ENCODE results near the gene SLC23A3.

Gene SLC23A3

DNA sequence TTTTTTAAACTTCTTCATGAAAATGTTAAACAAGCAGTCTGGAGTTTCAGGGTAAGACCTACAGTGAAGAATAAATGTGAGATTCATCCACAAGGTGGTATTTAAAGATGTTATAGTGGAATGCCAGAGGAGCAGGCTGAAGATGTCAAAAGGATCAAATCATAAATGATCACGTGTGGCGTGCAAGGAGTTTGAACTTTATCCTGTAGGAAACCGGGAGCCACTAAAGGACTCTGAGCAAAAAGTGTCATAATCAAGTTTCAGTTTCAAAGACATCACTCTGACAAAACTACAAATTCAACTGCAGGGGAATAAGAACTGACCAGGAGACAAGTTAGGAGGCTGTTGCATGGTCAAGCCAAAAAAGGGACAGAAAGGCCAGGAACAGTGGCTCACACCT lies 29.1 kb downstream of the SLC23A3 start:
- DNase-seq: no peak

- no peak for DNase-seq
These were observed 35.9 kb downstream of the SLC23A3 start for GRCh38 chr2:219133976-219134375.

DNA sequence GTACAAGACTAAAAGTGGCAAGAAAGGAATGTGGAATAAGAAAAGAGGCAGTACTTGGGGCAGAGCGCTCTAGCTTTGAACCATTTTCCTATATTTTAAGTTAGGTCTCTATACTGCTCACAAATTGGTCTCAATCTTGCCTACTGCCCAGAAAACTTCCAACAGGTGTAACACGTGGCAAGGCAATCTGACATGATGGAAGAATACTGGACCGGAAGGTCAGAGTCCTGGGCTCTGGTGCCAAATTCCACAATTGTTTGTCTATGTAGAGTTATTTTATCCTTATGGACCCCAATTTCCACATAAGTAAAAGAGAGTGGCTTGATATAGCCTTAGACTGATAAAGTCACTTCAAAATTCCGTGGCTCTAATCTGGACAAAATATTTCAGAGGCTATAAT lies 38.1 kb downstream of the SLC23A3 start:
- DNase-seq: no peak

DNA sequence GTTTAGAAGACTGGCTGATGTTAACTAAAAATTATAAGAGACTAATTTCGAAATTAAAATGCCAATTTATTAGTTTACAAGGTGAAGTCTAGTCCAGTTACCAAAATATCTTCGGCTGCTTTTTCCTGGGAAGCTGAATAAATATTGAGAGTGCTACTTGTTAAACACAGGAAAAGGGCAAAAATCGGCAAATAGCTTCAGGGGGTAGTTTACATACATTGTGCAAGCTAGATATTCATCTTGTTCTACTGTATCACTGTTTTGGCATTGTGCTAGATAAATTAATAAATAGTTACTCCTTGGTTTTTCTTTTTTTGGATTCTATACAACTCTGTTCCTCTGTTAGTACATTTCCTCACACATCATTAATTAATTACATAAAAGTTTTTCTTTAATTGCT lies 38.5 kb downstream of the SLC23A3 start:
- DNase-seq: no peak

- peak; percentile 52 for DNase-seq
These were observed 40.2 kb downstream of the SLC23A3 start for GRCh38 chr2:219129589-219129988.

DNA sequence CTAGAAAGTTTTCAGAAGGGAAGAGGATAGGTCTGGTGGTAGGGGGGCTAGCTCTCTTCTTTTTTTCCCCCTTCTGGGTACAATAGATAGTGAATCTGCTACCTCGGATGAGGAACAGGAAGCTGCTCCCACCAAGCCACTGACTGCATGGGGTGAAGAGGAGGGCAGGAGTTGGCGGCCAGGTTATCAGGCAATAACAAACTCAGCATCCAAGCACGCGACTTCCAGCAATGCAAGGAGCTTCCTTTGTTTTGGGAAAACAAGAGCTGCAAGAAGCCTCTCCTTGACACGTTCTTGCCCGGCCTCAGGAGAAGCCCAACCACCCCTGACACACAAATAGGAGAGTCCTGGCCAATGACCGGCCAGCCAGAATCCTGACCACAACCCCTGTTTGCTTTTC lies 41.4 kb downstream of the SLC23A3 start:
- no peak for DNase-seq

- DNase-seq: no peak
These were observed 42.7 kb downstream of the SLC23A3 start for GRCh38 chr2:219127037-219127635.

DNA sequence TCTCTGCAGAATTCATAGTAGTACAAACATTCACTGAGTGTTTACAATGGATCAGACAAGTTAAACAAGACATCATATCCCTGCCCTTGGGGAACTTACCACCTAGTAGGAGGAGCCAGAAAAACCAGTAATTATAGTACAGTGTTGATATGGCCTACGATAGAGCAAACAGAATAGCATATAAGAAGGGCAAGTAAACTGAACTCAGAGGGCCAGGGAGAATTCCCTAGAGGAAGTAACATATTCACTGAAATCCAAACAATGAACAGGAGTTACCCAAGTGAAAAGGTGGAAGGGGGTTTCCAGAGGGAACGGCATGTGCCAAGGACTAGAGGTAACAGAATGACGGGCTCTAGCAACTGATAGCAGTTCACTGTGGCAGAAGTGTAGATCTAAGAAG lies 43.3 kb downstream of the SLC23A3 start:
- DNase-seq: no peak

GRCh38 chr2:219125886-219126270 lies 44.0 kb downstream of the SLC23A3 start:
- no peak for DNase-seq

DNA sequence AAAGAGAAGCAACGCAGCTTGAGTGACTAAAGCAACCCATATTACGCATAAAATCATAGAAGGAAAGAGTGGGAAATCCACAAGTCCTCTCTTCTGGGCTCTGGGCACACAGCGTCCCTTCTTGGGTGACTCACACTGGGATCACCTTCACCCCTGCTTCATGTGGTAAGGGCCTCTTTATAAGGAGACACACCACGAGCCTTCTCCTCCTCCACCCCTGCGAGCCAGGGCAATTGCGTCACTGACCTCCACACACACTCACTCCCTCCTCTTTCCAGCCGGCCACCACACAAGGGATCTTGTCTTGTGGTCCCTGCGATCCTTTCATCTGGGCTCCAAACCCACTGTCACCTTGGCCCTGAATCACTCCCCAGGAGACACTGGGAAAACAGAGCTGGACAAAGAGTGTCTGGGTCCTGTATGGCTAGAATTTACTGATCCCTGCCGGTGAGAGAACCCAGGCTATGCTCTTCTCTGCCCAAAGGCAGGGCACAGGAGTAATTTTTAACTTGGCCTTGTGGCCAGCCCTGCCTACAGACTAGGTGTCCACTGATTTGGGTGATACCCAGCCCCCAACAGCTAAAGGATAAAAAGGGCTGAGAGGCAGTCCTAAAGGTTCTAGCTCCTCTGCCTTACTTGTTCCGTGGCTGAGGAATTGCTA lies 44.5 kb downstream of the SLC23A3 start:
- peak; percentile 62 for DNase-seq

DNA sequence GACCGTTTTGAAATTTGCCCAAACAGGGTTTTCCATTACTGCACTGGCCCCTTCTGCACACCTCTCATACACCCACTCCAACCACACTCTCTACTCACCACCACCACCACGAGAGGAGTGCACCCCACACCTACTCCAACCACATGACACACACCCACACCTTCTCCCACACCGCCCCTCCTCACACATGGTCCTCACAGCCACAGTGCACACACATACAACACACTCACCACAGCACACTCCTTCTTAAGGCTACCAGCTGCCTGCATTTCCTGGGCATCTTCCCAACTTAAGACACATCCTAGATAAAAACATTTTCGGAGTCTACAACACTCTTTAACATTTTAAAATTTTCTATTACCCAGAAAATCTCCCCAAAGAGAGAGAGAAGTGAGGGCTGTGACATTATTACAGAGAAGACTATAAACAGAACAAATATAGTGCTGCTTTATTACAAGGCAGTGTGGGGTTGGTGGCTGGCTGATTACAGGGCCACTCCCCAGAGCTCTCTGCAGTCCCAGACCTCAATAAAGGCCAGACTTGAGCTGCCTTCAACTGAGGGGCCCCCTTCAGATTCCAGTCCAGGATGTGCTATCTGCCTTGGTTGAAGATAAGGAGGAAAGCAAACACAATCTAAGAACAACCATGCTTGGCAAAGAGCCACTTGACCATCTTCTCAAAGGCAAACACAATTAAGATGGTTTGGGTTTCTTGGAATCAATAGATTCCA lies 45.3 kb downstream of the SLC23A3 start:
- DNase-seq: no peak

- DNase-seq: no peak
These were observed 46.3 kb downstream of the SLC23A3 start for GRCh38 chr2:219123356-219124135.

GRCh38 chr2:219122202-219122980 lies 47.4 kb downstream of the SLC23A3 start:
- DNase-seq: no peak

- no peak for DNase-seq
These were observed 49.7 kb downstream of the SLC23A3 start for GRCh38 chr2:219120082-219120481.

GRCh38 chr2:219119422-219120043 lies 50.3 kb downstream of the SLC23A3 start:
- DNase-seq: peak; percentile 53

DNA sequence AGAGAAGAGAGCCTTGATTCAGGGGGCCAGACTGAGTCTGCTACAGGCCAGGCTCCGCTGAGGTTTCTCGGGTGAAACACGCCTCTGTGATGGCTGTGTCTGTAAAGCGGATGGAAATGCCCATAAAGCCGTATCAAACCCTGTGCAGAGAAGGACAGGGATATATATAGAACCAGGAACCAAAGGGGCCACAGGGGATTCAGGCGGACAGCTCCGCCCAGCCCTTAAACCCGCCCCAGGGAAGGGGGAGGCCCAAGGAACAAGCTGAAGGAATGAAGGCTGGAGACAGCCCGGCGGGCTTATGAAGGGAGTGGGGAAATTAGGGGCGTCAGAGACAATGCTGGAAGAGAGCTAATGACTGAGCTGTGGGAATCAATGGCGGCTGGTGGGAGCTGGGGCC lies 51.3 kb downstream of the SLC23A3 start:
- DNase-seq: peak; percentile 46

DNA sequence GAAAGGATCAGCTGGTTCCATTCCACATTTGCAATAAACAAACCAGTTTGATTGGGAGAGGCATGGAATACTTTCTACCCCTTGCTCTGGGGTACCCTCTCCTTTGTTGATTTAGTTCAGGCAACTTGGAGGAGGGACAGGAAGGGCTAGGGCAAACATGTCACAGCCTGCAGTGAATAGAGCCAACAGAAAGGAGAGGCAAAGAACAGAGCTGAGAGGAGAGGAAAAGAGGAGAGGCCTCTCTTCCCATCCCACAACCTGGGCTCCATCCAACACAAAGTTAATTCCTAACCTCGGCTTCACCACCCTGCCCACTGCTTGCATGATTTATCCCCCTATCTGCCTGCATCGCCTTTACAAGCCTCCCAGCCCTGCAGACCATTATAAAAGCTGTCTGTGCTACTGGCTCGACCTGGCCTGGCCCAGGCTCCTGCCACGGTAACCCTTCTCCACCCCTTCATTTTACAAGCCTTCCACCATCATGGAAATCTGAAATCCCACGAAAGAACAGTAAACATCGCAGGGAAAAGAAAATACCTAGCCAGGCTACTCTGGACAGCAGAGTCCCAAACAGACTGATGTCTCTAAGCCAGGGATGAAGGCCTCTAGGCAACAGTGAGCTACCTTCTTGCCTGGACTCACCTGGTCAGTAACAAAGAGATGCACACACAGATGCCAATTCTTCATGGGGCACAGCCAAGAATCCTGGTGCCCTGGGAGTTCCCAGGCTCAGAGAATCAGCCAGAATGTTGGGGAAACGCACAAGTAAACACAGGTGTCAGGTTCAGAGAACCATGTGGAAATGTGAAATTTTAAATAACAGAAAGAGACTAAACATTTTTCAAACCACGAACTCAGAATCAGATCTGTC lies 52.8 kb downstream of the SLC23A3 start:
- peak; percentile 56 for DNase-seq

DNA sequence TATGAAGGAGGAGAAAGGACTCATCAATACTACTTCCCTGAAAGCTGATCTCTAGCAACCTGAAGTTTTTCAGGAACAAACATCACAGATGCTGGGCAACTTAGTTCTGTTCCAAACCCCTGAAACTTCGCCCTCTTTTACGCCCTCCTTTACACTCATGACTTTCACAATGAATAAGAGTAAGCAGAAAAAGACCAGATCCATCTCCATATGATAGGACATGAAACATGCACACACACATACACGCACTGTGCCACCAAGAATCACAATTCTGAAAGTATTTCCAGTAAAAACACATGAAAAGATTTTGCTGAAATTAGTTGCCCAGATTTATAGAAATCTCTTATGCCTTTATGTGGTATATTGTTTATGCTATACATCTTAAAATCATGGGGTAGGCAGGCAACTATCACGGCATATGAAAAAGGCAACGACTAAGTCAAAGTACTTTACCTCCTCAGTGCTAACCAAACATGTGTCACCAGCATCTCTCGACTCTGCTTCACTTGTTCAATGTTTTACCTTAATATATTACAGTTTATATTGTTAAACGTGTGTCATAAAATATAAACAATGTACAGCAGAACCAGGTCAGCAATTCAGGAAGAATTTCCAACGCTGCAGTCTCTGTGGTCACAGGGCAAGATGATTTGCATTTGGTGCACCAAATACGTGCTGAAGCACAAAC lies 57.0 kb downstream of the SLC23A3 start:
- DNase-seq: no peak

- no peak for DNase-seq
These were observed 57.8 kb downstream of the SLC23A3 start for GRCh38 chr2:219112062-219112406.

Data from left hindlimb (tissue), 1 donor.